H1 (cell line): ENCODE results near the gene HYAL1. TPM values are rescaled to one million over a fixed set of nuclear protein-coding genes. Genes with fewer than 3 reads are reported as not detected.

Experiments used
- CBX5 ChIP-seq: fragments of 300-800, 300-1000 bp; sonication (generic); IDR thresholded peaks from 2 replicates; pipeline ENCODE4 v1.7.1; 2016; ENCODE audit warnings: antibody characterized with exemption, low read length, low read depth
- CEBPB ChIP-seq: IDR thresholded peaks from 2 replicates; pipeline ENCODE4 v1.6.1; 2012; ENCODE audit warnings: low read depth, low read length
- KDM5A ChIP-seq: fragments of 200-600 bp; IDR thresholded peaks from 2 replicates; pipeline ENCODE4 v1.7.1; 2012; ENCODE audit warnings: mild to moderate bottlenecking, low read length, inconsistent platforms, mixed read lengths
- RAD21 ChIP-seq, 2 experiments: IDR thresholded peaks in 1 of 2; conservative IDR thresholded peaks in 1 of 2; 2 replicates each; pipeline ENCODE4 v1.6.1; 2011; ENCODE audit warnings: low read depth in 2 of 2, low read length in 2 of 2, improper control_type of control experiment in 1 of 2, inconsistent platforms in 1 of 2, mild to moderate bottlenecking in 1 of 2, moderate library complexity in 1 of 2
- SIN3A ChIP-seq, 2 experiments: IDR thresholded peaks in 1 of 2; conservative IDR thresholded peaks in 1 of 2; 2 replicates each; pipeline ENCODE4 v1.6.1; 2011 to 2012; ENCODE audit warnings: low read length in 2 of 2, improper control_type of control experiment in 1 of 2, low read depth in 1 of 2, mild to moderate bottlenecking in 1 of 2
- TBP ChIP-seq: IDR thresholded peaks from 2 replicates; pipeline ENCODE4 v1.6.1; 2011; ENCODE audit warnings: low read depth, low read length, improper control_type of control experiment
- polyA plus RNA-seq, 7 experiments: library from polyadenylated mRNA; depleted of rRNA in 3 of 7; stranded (reverse) in 5 of 7; unstranded in 2 of 7; fragments of >200 nt in 5 of 7; fragments of 200-250 nt in 2 of 7; gene quantifications; 1 replicate in 5 of 7; 2 replicates in 1 of 7; 4 replicates in 1 of 7; pipeline versions ENCODE4 v1.2.1 to v1.2.3, GENCODE V29; 2011 to 2013; ENCODE audit warnings: missing spikeins in 2 of 7, mixed read lengths in 2 of 7
- total RNA-seq: library from RNA; stranded (reverse); fragmentation: NEBNext Ultra II Directional; extraction: Animal tissue kit (Norgen Biotek cat#: 25700); gene quantifications from 2 replicates; pipeline ENCODE4 v1.2.1, GENCODE V29; 2021
- TF ChIP-seq, protein P1 (sequence below): fragments of 300-600 bp; sonication (generic); IDR thresholded peaks from 2 replicates; pipeline ENCODE4 v1.7.1; 2012; ENCODE audit warnings: low read length, moderate library complexity, mild to moderate bottlenecking, inconsistent platforms; ENCODE audit not compliant: insufficient replicate concordance
- TF ChIP-seq, protein P2 (sequence below): IDR thresholded peaks from 2 replicates; pipeline ENCODE4 v1.6.1; 2011; ENCODE audit warnings: low read depth, mild to moderate bottlenecking, low read length; ENCODE audit not compliant: insufficient read depth

The HYAL1 gene
- total and polyA plus RNA-seq, 2 of the 8 experiments (the other 6 are each of a cell fraction or from before 2014, with no cell fraction given) = 2.0 to 5.4 TPM

DNA sequence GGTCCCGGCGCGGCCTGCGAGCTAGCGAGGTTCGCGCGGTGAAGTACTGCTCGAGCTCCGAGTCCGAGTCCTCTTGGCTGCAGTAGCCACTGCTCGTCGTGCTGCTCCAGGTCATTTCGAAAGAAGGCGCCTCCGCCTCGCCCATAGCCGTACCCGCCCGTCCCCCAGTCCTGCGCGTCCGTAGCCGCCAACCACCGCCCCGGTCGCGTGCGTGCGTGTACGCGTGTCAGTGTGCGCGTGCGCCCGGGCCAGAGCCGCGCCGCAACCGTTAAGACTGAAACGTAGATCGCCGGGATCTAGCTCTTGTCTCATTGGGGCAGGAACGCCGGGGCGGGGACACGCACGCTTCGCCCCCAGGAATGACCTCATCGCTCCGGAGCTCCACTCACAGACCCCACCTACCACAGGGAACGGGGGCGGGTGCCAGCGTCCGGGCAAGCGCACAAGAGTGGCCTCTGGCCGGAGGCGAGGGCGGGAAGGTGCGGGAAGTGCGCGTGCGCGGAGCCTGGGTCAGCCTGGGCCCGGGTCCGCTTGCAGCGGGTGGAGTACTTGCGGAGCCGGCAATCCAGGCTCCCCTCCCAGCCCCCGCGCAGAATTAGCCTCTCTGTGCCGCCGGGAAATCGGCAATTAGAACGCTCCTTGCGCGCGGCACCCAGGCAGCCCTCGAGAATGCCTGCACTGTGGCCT, 33.9 kb upstream of the HYAL1 start (continued):
- TF ChIP-seq RAD21 (IDR thresholded peaks at IDR 0.05 in 1 of 2, conservative IDR thresholded peaks at IDR 0.05 in 1 of 2; ENCODE audit: low read depth in 2 of 2, low read length in 2 of 2) (no peak), SIN3A (conservative IDR thresholded peaks at IDR 0.05 in 1 of 2, IDR thresholded peaks at IDR 0.05 in 1 of 2; ENCODE audit: low read depth in 1 of 2, low read length in 2 of 2) (0 out of 4 replicates have a peak, but pooled peaks of 1 of the 2 experiments have one; percentile 51), CEBPB (no peak), TBP (no peak; the same call in 1 of the 2 replicates), CBX5 (no peak), KDM5A (no peak)
- TF ChIP-seq, protein P1, sequence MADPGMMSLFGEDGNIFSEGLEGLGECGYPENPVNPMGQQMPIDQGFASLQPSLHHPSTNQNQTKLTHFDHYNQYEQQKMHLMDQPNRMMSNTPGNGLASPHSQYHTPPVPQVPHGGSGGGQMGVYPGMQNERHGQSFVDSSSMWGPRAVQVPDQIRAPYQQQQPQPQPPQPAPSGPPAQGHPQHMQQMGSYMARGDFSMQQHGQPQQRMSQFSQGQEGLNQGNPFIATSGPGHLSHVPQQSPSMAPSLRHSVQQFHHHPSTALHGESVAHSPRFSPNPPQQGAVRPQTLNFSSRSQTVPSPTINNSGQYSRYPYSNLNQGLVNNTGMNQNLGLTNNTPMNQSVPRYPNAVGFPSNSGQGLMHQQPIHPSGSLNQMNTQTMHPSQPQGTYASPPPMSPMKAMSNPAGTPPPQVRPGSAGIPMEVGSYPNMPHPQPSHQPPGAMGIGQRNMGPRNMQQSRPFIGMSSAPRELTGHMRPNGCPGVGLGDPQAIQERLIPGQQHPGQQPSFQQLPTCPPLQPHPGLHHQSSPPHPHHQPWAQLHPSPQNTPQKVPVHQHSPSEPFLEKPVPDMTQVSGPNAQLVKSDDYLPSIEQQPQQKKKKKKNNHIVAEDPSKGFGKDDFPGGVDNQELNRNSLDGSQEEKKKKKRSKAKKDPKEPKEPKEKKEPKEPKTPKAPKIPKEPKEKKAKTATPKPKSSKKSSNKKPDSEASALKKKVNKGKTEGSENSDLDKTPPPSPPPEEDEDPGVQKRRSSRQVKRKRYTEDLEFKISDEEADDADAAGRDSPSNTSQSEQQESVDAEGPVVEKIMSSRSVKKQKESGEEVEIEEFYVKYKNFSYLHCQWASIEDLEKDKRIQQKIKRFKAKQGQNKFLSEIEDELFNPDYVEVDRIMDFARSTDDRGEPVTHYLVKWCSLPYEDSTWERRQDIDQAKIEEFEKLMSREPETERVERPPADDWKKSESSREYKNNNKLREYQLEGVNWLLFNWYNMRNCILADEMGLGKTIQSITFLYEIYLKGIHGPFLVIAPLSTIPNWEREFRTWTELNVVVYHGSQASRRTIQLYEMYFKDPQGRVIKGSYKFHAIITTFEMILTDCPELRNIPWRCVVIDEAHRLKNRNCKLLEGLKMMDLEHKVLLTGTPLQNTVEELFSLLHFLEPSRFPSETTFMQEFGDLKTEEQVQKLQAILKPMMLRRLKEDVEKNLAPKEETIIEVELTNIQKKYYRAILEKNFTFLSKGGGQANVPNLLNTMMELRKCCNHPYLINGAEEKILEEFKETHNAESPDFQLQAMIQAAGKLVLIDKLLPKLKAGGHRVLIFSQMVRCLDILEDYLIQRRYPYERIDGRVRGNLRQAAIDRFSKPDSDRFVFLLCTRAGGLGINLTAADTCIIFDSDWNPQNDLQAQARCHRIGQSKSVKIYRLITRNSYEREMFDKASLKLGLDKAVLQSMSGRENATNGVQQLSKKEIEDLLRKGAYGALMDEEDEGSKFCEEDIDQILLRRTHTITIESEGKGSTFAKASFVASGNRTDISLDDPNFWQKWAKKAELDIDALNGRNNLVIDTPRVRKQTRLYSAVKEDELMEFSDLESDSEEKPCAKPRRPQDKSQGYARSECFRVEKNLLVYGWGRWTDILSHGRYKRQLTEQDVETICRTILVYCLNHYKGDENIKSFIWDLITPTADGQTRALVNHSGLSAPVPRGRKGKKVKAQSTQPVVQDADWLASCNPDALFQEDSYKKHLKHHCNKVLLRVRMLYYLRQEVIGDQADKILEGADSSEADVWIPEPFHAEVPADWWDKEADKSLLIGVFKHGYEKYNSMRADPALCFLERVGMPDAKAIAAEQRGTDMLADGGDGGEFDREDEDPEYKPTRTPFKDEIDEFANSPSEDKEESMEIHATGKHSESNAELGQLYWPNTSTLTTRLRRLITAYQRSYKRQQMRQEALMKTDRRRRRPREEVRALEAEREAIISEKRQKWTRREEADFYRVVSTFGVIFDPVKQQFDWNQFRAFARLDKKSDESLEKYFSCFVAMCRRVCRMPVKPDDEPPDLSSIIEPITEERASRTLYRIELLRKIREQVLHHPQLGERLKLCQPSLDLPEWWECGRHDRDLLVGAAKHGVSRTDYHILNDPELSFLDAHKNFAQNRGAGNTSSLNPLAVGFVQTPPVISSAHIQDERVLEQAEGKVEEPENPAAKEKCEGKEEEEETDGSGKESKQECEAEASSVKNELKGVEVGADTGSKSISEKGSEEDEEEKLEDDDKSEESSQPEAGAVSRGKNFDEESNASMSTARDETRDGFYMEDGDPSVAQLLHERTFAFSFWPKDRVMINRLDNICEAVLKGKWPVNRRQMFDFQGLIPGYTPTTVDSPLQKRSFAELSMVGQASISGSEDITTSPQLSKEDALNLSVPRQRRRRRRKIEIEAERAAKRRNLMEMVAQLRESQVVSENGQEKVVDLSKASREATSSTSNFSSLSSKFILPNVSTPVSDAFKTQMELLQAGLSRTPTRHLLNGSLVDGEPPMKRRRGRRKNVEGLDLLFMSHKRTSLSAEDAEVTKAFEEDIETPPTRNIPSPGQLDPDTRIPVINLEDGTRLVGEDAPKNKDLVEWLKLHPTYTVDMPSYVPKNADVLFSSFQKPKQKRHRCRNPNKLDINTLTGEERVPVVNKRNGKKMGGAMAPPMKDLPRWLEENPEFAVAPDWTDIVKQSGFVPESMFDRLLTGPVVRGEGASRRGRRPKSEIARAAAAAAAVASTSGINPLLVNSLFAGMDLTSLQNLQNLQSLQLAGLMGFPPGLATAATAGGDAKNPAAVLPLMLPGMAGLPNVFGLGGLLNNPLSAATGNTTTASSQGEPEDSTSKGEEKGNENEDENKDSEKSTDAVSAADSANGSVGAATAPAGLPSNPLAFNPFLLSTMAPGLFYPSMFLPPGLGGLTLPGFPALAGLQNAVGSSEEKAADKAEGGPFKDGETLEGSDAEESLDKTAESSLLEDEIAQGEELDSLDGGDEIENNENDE = no peak
- TF ChIP-seq, protein P2, sequence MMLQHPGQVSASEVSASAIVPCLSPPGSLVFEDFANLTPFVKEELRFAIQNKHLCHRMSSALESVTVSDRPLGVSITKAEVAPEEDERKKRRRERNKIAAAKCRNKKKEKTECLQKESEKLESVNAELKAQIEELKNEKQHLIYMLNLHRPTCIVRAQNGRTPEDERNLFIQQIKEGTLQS = no peak
